ENCODE data around the gene CEP78. TPM values are rescaled to one million over a fixed set of nuclear protein-coding genes. Genes with fewer than 3 reads are reported as not detected.

Gene CEP78
- total RNA-seq, 1 experiment from 2014 or later = 57.8 TPM

DNA sequence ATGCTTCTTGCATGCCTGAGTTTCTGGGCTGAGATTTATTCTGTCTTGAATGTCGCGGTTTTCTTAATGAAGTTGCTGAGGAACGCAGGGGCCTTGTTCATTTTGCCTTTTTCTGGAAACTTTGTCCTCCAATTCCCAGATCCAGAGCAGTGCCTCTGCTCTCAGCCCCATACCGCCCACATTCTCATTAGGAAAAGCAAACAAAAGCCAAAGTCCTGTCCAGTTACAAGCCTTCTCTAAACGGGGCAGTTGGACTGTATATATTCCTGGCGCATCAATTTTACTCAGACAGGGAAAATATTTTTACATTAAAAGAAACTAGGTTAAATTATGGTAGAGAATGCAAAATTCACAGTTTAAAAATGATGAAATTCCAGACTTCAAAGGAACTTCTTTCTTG lies 59.9 kb downstream of the CEP78 start:
- Histone ChIP-seq H3K23me2 (ENCODE audit: insufficient read length, low read depth, low read length, poor library complexity, severe bottlenecking) (peaks cover 13% of the 10 kb centered on the region), H3K4ac (ENCODE audit: low read depth, low read length) (peak overlapping the region; percentile 90; the same call in 1 of the 2 replicates), H3K4me1 (ENCODE audit: insufficient read depth, low read length) (no peaks in the 10 kb centered on the region), H3K79me2 (ENCODE audit: insufficient read depth, low read length) (peaks cover 20% of the 10 kb centered on the region; the same call in 1 of the 2 replicates), H4K5ac (ENCODE audit: insufficient read length, low read depth, low read length) (no peak overlapping the region), H4K8ac (replicated peaks; ENCODE audit: insufficient read length, low read depth, low read length) (no peak overlapping the region), H3K27ac (ENCODE audit: insufficient read length, low read depth, low read length) (peak overlapping the region; percentile 66), H3K9ac (ENCODE audit: extremely low read depth, insufficient read length, low read length) (peak overlapping the region; percentile 81), H3K9me3 (ENCODE audit: control insufficient read depth, low read depth, low read length) (no peaks in the 10 kb centered on the region), H2AFZ (ENCODE audit: low read length) (peak overlapping the region; percentile 41), H2BK5ac (ENCODE audit: insufficient read length, low read length) (no peak overlapping the region), H3K56ac (ENCODE audit: insufficient read length, low read depth, low read length) (no peak overlapping the region), H2BK20ac (ENCODE audit: low read depth, low read length, poor library complexity, severe bottlenecking) (no peak overlapping the region), H2BK120ac (ENCODE audit: low read depth, low read length, poor library complexity, severe bottlenecking) (no peak overlapping the region), H2AK5ac (ENCODE audit: insufficient read length, low read length) (no peak overlapping the region), H4K91ac (ENCODE audit: insufficient read length, low read depth, low read length) (no peak overlapping the region), H3T11ph (ENCODE audit: low read length) (no peak overlapping the region), H3K79me1 (ENCODE audit: insufficient read depth, low read depth, low read length, poor library complexity, severe bottlenecking) (peaks cover 4% of the 10 kb centered on the region), H4K20me1 (ENCODE audit: control insufficient read depth, insufficient read depth, insufficient read length) (no peaks in the 10 kb centered on the region), H3K4me2 (ENCODE audit: insufficient read depth, insufficient read length, low read length) (peak overlapping the region; percentile 84), H2BK15ac (ENCODE audit: low read depth, low read length) (no peak overlapping the region), H3K27me3 (ENCODE audit: insufficient read depth, low read length) (no peaks in the 10 kb centered on the region), H3K23ac (ENCODE audit: insufficient read length, low read depth, low read length) (no peak overlapping the region), H3K14ac (ENCODE audit: insufficient read depth, low read length) (peak overlapping the region; percentile 85; the same call in 1 of the 2 replicates), H3K18ac (ENCODE audit: insufficient read length, low read depth, low read length) (peak overlapping the region; percentile 94), H2BK12ac (ENCODE audit: insufficient read length, low read depth, low read length) (no peak overlapping the region)
- Mint-ChIP-seq H3K36me3 (ENCODE audit: insufficient read depth in 1 of 3, low read depth in 3 of 3) (peaks cover 19 to 28% (median 27%) of the 10 kb centered on the region in 3 experiments), H3K4me1 (peaks cover 27% of the 10 kb centered on the region in 2 experiments), H3K27me3 (ENCODE audit: low read depth) (no peaks in the 10 kb centered on the region; the same call in 1 of the 2 replicates), H3K4me3 (peak overlapping the region; percentile 96 to 99), H3K27ac (peak overlapping the region; percentile 98 to 99 (median 99); a peak in 6 of 7 replicates), H3K9me3 (peaks cover 0 to 3% of the 10 kb centered on the region in 2 experiments; a peak in 2 of 5 replicates)
- no peak for DNase-seq
- no peak for TF ChIP-seq CTCF (conservative IDR thresholded peaks at IDR 0.05)
- WGBS (ENCODE audit: extremely low coverage, insufficient read length, low lambda C conversion rate) = no CpG with 5 or more reads among the region's 6 CpGs
